IPS-18a (cell line): ENCODE results near the gene TREM2.
"Not testable (repeated sequence)": the region's sequence is repeated elsewhere in the genome, so short reads cannot be mapped to it uniquely, and the experiment has no call there.

ENCODE experiments used
- H3K27ac ChIP-seq: one replicate; pipeline ENCODE4 v1.5.1; 2013; ENCODE audit warnings: low read length
- H3K27me3 ChIP-seq: one replicate; pipeline ENCODE4 v1.6.1; 2013; ENCODE audit warnings: mild to moderate bottlenecking, low read length; ENCODE audit not compliant: control insufficient read depth, insufficient read depth
- H3K36me3 ChIP-seq: one replicate; pipeline ENCODE4 v1.6.1; 2013; ENCODE audit warnings: low read depth, low read length; ENCODE audit not compliant: control insufficient read depth
- H3K4me1 ChIP-seq: one replicate; pipeline ENCODE4 v1.6.1; 2013; ENCODE audit warnings: low read depth, low read length; ENCODE audit not compliant: control insufficient read depth
- H3K4me3 ChIP-seq: one replicate; pipeline ENCODE4 v1.5.1; 2013; ENCODE audit warnings: low read length
- H3K9ac ChIP-seq: one replicate; pipeline ENCODE4 v1.6.1; 2013; ENCODE audit warnings: mild to moderate bottlenecking, low read length, moderate library complexity
- H3K9me3 ChIP-seq: one replicate; pipeline ENCODE4 v1.6.1; 2013; ENCODE audit warnings: low read depth, low read length; ENCODE audit not compliant: control insufficient read depth

TREM2 gene

GRCh38 chr6:41193884-41194283, 31.0 kb upstream of the TREM2 start:
- Histone ChIP-seq H3K27ac (no peak overlapping the region), H3K9ac (no peak overlapping the region), H3K4me1 (no peaks in the 10 kb centered on the region), H3K9me3 (no peaks in the 10 kb centered on the region), H3K36me3 (no peaks in the 10 kb centered on the region), H3K4me3 (no peak overlapping the region), H3K27me3 (no peaks in the 10 kb centered on the region)

GRCh38 chr6:41193171-41193734, 30.3 kb upstream of the TREM2 start:
- no peak overlapping the region for H3K9ac ChIP-seq
- no peaks in the 10 kb centered on the region for H3K36me3 ChIP-seq
- H3K4me1 ChIP-seq, result no peaks in the 10 kb centered on the region
- no peak overlapping the region for H3K27ac ChIP-seq
- H3K4me3 ChIP-seq, result no peak overlapping the region
- no peaks in the 10 kb centered on the region for H3K9me3 ChIP-seq
- no peaks in the 10 kb centered on the region for H3K27me3 ChIP-seq

GRCh38 chr6:41191569-41191968, 28.7 kb upstream of the TREM2 start:
- H3K36me3 ChIP-seq, result no peaks in the 10 kb centered on the region
- H3K27ac ChIP-seq, result no peak overlapping the region

GRCh38 chr6:41190791-41191190, 27.9 kb upstream of the TREM2 start:
- no peaks in the 10 kb centered on the region for H3K4me1 ChIP-seq
- no peak overlapping the region for H3K4me3 ChIP-seq
- H3K9ac ChIP-seq, result no peak overlapping the region
- no peak overlapping the region for H3K27ac ChIP-seq
- no peaks in the 10 kb centered on the region for H3K27me3 ChIP-seq
- no peaks in the 10 kb centered on the region for H3K36me3 ChIP-seq
- H3K9me3 ChIP-seq, result no peaks in the 10 kb centered on the region

More at GRCh38 chr6:41191569-41191968, 28.7 kb upstream of the TREM2 start:
- Histone ChIP-seq H3K9me3 (no peaks in the 10 kb centered on the region), H3K4me1 (no peaks in the 10 kb centered on the region), H3K27me3 (no peaks in the 10 kb centered on the region), H3K9ac (no peak overlapping the region), H3K4me3 (no peak overlapping the region)

- H3K9me3 ChIP-seq, result no peaks in the 10 kb centered on the region
- no peak overlapping the region for H3K9ac ChIP-seq
- no peaks in the 10 kb centered on the region for H3K27me3 ChIP-seq
- no peaks in the 10 kb centered on the region for H3K4me1 ChIP-seq
- H3K27ac ChIP-seq, result no peak overlapping the region
- no peak overlapping the region for H3K4me3 ChIP-seq
- no peaks in the 10 kb centered on the region for H3K36me3 ChIP-seq
Measured at GRCh38 chr6:41189967-41190366, 27.1 kb upstream of the TREM2 start.

- not testable (repeated sequence) for H3K9me3 ChIP-seq, H3K36me3 ChIP-seq, H3K4me3 ChIP-seq, H3K4me1 ChIP-seq, H3K9ac ChIP-seq, H3K27ac ChIP-seq, H3K27me3 ChIP-seq
Measured at GRCh38 chr6:41189046-41189445, 26.1 kb upstream of the TREM2 start.

GRCh38 chr6:41187924-41188886, 25.3 kb upstream of the TREM2 start:
- Histone ChIP-seq H3K9ac (no peak overlapping the region), H3K9me3 (no peaks in the 10 kb centered on the region), H3K27me3 (no peaks in the 10 kb centered on the region), H3K4me3 (no peak overlapping the region), H3K27ac (no peak overlapping the region), H3K4me1 (no peaks in the 10 kb centered on the region), H3K36me3 (no peaks in the 10 kb centered on the region)

- no peak overlapping the region for H3K27ac ChIP-seq
- no peak overlapping the region for H3K9ac ChIP-seq
Measured at GRCh38 chr6:41186031-41186562, 23.2 kb upstream of the TREM2 start.

GRCh38 chr6:41184761-41185160, 21.8 kb upstream of the TREM2 start:
- Histone ChIP-seq H3K9me3 (no peaks in the 10 kb centered on the region), H3K4me3 (no peak overlapping the region), H3K27ac (no peak overlapping the region), H3K27me3 (no peaks in the 10 kb centered on the region), H3K36me3 (no peaks in the 10 kb centered on the region), H3K9ac (no peak overlapping the region), H3K4me1 (no peaks in the 10 kb centered on the region)

More at GRCh38 chr6:41186031-41186562, 23.2 kb upstream of the TREM2 start:
- Histone ChIP-seq H3K36me3 (no peaks in the 10 kb centered on the region), H3K4me1 (no peaks in the 10 kb centered on the region), H3K27me3 (no peaks in the 10 kb centered on the region), H3K4me3 (no peak overlapping the region), H3K9me3 (no peaks in the 10 kb centered on the region)

- Histone ChIP-seq H3K27me3 (no peaks in the 10 kb centered on the region), H3K36me3 (no peaks in the 10 kb centered on the region), H3K27ac (no peak overlapping the region), H3K4me3 (no peak overlapping the region), H3K9me3 (no peaks in the 10 kb centered on the region), H3K4me1 (no peaks in the 10 kb centered on the region), H3K9ac (no peak overlapping the region)
Measured at GRCh38 chr6:41182069-41183034, 19.4 kb upstream of the TREM2 start.

- no peaks in the 10 kb centered on the region for H3K4me1 ChIP-seq
- H3K9me3 ChIP-seq, result no peaks in the 10 kb centered on the region
- H3K27me3 ChIP-seq, result no peaks in the 10 kb centered on the region
- no peaks in the 10 kb centered on the region for H3K36me3 ChIP-seq
- H3K9ac ChIP-seq, result no peak overlapping the region
- no peak overlapping the region for H3K27ac ChIP-seq
- H3K4me3 ChIP-seq, result no peak overlapping the region
Measured at GRCh38 chr6:41181566-41181965, 18.6 kb upstream of the TREM2 start.
